Hepatocyte (in vitro differentiated cells): ENCODE data around the gene MRPL39. TPM values are rescaled to one million over a fixed set of nuclear protein-coding genes. Genes with fewer than 3 reads are reported as not detected.

Source experiments
- DNase-seq: peaks from one replicate; pipeline ENCODE4 v3.0.0-alpha.2; 2016; ENCODE audit warnings: low spot score
- H2AFZ ChIP-seq: fragments of 200-600 bp; sonication (generic); 2 replicates; pipeline ENCODE4 v1.6.0; 2016; ENCODE audit warnings: antibody characterized with exemption, mild to moderate bottlenecking
- H3K27ac ChIP-seq: fragments of 200-600 bp; sonication (generic); 2 replicates; pipeline ENCODE4 v1.5.1; 2016; ENCODE audit warnings: mild to moderate bottlenecking
- H3K27me3 ChIP-seq: fragments of 200-600 bp; sonication (generic); 2 replicates; pipeline ENCODE4 v1.6.1; 2016
- H3K36me3 ChIP-seq: fragments of 200-600 bp; sonication (generic); replicated peaks from 2 replicates; pipeline ENCODE4 v1.5.1; 2016; ENCODE audit warnings: low read depth; ENCODE audit not compliant: insufficient read depth
- H3K4me1 ChIP-seq: fragments of 200-600 bp; sonication (generic); 2 replicates; pipeline ENCODE4 v1.5.1; 2016; ENCODE audit warnings: mild to moderate bottlenecking, moderate library complexity; ENCODE audit not compliant: insufficient read depth
- H3K4me2 ChIP-seq: fragments of 200-600 bp; sonication (generic); 2 replicates; pipeline ENCODE4 v1.6.0; 2016
- H3K4me3 ChIP-seq: fragments of 200-600 bp; sonication (generic); 2 replicates; pipeline ENCODE4 v1.5.1; 2016; ENCODE audit warnings: mild to moderate bottlenecking
- H3K79me2 ChIP-seq: fragments of 200-600 bp; sonication (generic); 2 replicates; pipeline ENCODE4 v1.6.0; 2017; ENCODE audit warnings: mild to moderate bottlenecking
- H3K9me2 ChIP-seq: fragments of 200-600 bp; sonication (generic); replicated peaks from 2 replicates; pipeline ENCODE4 v1.6.0; 2017; ENCODE audit warnings: mild to moderate bottlenecking; ENCODE audit not compliant: insufficient read depth
- H3K9me3 ChIP-seq: fragments of 200-600 bp; sonication (generic); 2 replicates; pipeline ENCODE4 v1.5.1; 2016; ENCODE audit warnings: low read depth, mild to moderate bottlenecking
- H4K20me1 ChIP-seq: fragments of 200-600 bp; sonication (generic); 2 replicates; pipeline ENCODE4 v1.6.0; 2016; ENCODE audit warnings: mild to moderate bottlenecking; ENCODE audit not compliant: insufficient read depth, poor library complexity, severe bottlenecking
- EZH2 ChIP-seq: fragments of 200-600 bp; sonication (generic); IDR thresholded peaks from 2 replicates; pipeline ENCODE4 v1.6.1; 2016; ENCODE audit warnings: antibody characterized with exemption, mild to moderate bottlenecking, borderline replicate concordance
- EZH2phosphoT487 ChIP-seq: fragments of 200-600 bp; sonication (generic); IDR thresholded peaks from one replicate; pipeline ENCODE4 v1.6.1; 2018; ENCODE audit warnings: antibody characterized with exemption, mild to moderate bottlenecking, low read depth, moderate library complexity; ENCODE audit not compliant: unreplicated experiment, severe bottlenecking
- WGBS: methylation state at CpG from one replicate; pipeline ENCODE4 v1.1.6; 2016; ENCODE audit warnings: low lambda C conversion rate; ENCODE audit errors: missing lambda C conversion rate; 5-methylcytosine and 5-hydroxymethylcytosine counted together
- polyA plus RNA-seq: library from polyadenylated mRNA; unstranded; fragments of >200 nt; fragmentation: Nextera tagmentation; extraction: Ambion mirVana; gene quantifications from 2 replicates; pipeline ENCODE4 v1.2.1, GENCODE V29; 2016
- total RNA-seq: library from RNA; depleted of rRNA; stranded (reverse); fragments of >200 nt; gene quantifications from 2 replicates; pipeline ENCODE4 v1.2.3, GENCODE V29; 2014
- TF ChIP-seq, protein P1 (sequence below): fragments of 200-600 bp; sonication (generic); IDR thresholded peaks from 2 replicates; pipeline ENCODE4 v1.5.1; 2016; ENCODE audit warnings: antibody characterized with exemption, mild to moderate bottlenecking; ENCODE audit not compliant: poor library complexity

MRPL39 gene
- total and polyA plus RNA-seq, 2 experiments from 2014 or later = 27.4 to 43.0 TPM

DNA sequence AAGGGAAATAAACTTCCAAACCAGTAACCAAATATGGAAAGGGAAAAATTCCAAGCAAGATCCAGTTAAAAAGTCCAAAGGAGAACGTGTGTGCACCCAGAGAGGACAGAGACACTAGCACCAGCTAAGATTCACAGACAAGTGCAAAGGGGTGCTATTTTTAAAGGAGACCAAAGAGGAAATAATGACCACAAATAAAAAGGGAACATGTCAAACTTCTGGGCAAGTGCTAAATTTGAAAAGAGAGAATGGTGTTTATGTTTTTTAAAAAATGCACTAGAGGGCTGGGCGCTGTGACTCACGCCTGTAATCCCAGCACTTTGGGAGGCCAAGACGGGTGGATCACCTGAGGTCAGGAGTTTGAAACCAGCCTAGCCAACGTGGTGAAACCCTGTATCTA, 40.4 kb upstream of the MRPL39 start:
- Histone ChIP-seq H3K4me3 (no peak overlapping the region), H3K4me2 (no peak overlapping the region), H2AFZ (no peak overlapping the region), H3K4me1 (no peaks in the 10 kb centered on the region), H3K36me3 (no peaks in the 10 kb centered on the region), H3K9me3 (no peaks in the 10 kb centered on the region), H3K27me3 (peaks cover 1% of the 10 kb centered on the region), H3K9me2 (no peaks in the 10 kb centered on the region), H4K20me1 (no peaks in the 10 kb centered on the region), H3K27ac (no peak overlapping the region), H3K79me2 (no peaks in the 10 kb centered on the region)
- DNase-seq = no peak
- TF ChIP-seq, protein P1, sequence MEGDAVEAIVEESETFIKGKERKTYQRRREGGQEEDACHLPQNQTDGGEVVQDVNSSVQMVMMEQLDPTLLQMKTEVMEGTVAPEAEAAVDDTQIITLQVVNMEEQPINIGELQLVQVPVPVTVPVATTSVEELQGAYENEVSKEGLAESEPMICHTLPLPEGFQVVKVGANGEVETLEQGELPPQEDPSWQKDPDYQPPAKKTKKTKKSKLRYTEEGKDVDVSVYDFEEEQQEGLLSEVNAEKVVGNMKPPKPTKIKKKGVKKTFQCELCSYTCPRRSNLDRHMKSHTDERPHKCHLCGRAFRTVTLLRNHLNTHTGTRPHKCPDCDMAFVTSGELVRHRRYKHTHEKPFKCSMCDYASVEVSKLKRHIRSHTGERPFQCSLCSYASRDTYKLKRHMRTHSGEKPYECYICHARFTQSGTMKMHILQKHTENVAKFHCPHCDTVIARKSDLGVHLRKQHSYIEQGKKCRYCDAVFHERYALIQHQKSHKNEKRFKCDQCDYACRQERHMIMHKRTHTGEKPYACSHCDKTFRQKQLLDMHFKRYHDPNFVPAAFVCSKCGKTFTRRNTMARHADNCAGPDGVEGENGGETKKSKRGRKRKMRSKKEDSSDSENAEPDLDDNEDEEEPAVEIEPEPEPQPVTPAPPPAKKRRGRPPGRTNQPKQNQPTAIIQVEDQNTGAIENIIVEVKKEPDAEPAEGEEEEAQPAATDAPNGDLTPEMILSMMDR = no peak
- TF ChIP-seq EZH2 (no peak), EZH2phosphoT487 (no peak)
- 85% methylated on average over 5 of the region's 5 CpGs for WGBS

DNA sequence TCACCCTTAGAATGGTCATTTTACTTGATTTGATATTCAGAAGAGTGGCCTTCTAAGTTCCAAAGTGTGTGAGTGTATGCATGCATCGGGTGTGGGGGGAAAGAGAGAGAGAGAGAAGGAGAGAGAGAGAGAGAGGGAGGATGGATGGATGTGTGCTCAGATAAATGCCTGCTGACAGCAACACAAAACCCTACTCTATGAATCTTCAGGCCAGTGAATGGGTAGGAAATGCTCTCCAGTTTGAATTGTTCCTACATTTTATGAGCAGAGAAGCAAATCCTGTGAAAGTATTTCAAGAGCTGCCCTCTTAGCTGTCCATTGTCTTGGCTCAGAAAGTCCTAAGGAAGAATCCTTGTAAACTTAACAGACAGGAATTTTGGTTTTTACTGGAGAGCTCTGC, 39.2 kb upstream of the MRPL39 start:
- no peak for DNase-seq
- Histone ChIP-seq H3K9me3 (no peaks in the 10 kb centered on the region), H3K4me1 (no peaks in the 10 kb centered on the region), H3K36me3 (no peaks in the 10 kb centered on the region), H3K27ac (no peak overlapping the region), H4K20me1 (no peaks in the 10 kb centered on the region), H3K9me2 (no peaks in the 10 kb centered on the region), H2AFZ (no peak overlapping the region), H3K4me2 (peak overlapping the region; percentile 21), H3K79me2 (no peaks in the 10 kb centered on the region), H3K4me3 (no peak overlapping the region), H3K27me3 (peaks cover 11% of the 10 kb centered on the region)
- TF ChIP-seq EZH2phosphoT487 (no peak), EZH2 (no peak)
- TF ChIP-seq, protein P1 = no peak
- 25% methylated on average over 1 of the region's 1 CpG for WGBS

DNA sequence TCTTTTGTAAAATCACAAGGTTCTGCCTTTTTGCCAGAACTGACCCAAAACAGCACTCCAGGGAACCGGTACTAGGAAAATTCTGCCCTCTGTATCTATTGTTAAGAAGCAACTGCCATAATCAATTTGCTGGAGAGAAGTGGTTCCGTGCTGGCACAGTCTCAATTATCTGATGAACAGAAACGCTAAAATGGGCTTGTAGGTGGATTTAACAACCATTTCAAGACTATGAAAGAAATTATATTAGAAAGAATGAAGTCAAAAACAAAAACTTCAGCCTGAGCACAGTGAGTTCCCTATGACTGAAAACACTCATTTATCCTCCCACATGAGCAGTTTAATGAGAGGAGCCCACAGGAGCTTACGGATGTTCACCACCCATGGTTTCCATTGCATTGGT, 36.2 kb upstream of the MRPL39 start:
- Histone ChIP-seq H3K4me3 (no peak overlapping the region), H3K79me2 (no peaks in the 10 kb centered on the region), H3K9me3 (no peaks in the 10 kb centered on the region), H4K20me1 (no peaks in the 10 kb centered on the region), H3K36me3 (no peaks in the 10 kb centered on the region), H3K27me3 (peaks cover 33% of the 10 kb centered on the region), H3K27ac (no peak overlapping the region), H3K4me2 (no peak overlapping the region), H2AFZ (no peak overlapping the region), H3K4me1 (peaks cover 4% of the 10 kb centered on the region), H3K9me2 (no peaks in the 10 kb centered on the region)
- no peak for DNase-seq
- WGBS = 88% methylated on average over 4 of the region's 4 CpGs
- TF ChIP-seq, protein P1 = no peak
- TF ChIP-seq EZH2 (no peak), EZH2phosphoT487 (no peak)

DNA sequence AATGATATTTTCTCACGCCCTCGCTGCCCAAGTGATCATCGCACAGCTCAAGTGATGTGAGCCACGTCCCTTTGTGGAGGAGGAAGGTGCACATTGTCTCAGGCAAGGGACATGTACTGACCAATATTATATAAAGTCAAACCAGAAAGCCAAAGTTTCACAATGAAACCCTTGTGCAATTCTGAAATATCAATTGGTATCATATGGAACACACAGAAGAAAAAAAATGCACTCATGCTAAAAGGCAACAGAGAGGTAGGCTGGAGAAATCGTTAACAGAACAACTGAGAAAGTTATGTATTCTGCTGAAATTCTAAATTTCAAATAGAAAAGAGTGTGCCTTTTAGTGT, 33.6 kb upstream of the MRPL39 start:
- TF ChIP-seq, protein P1 = no peak
- TF ChIP-seq EZH2 (no peak), EZH2phosphoT487 (no peak)
- H3K9me3 ChIP-seq = no peaks in the 10 kb centered on the region
- H3K4me1 ChIP-seq = peaks cover 6% of the 10 kb centered on the region
- no peak for DNase-seq
- no peaks in the 10 kb centered on the region for H3K36me3 ChIP-seq
- no peak overlapping the region for H3K27ac ChIP-seq
- no peak overlapping the region for H2AFZ ChIP-seq
- peaks cover 48% of the 10 kb centered on the region for H3K27me3 ChIP-seq
- H4K20me1 ChIP-seq = no peaks in the 10 kb centered on the region
- H3K79me2 ChIP-seq = no peaks in the 10 kb centered on the region
- no peak overlapping the region for H3K4me3 ChIP-seq
- H3K4me2 ChIP-seq = peak overlapping the region; percentile 98
- WGBS = 66% methylated on average over 5 of the region's 5 CpGs
- no peaks in the 10 kb centered on the region for H3K9me2 ChIP-seq
